ENCODE data around the gene GAREM1.
"Not testable (repeated sequence)": the region's sequence is repeated elsewhere in the genome, so short reads cannot be mapped to it uniquely, and the experiment has no call there.

Gene GAREM1

GRCh38 chr18:32371384-32371783, 99.3 kb downstream of the GAREM1 start:
- DNase-seq (ENCODE audit: low spot score), result no peak

GRCh38 chr18:32368991-32369390, 101.7 kb downstream of the GAREM1 start:
- no peak for DNase-seq (ENCODE audit: low spot score)

DNA sequence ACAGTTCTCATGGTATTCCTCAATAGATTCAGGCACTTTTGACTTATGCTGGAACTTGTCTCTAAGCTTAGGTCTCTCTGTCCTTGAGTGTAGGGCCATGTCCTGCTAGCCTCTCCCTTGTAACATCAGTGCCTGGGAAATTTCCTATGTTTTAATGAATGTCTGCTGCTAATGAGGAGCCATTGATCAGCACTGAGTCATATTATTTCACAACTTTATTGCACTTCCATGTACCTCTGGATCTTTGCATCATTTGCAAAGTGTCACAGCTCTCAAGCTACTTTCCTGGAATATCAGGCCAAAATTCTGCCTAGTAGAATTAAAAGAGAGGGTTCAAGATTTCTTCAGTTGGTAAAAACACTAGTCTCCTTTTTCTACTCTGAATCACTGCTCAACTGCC, 102.5 kb downstream of the GAREM1 start:
- no peak for DNase-seq (ENCODE audit: low spot score)

DNA sequence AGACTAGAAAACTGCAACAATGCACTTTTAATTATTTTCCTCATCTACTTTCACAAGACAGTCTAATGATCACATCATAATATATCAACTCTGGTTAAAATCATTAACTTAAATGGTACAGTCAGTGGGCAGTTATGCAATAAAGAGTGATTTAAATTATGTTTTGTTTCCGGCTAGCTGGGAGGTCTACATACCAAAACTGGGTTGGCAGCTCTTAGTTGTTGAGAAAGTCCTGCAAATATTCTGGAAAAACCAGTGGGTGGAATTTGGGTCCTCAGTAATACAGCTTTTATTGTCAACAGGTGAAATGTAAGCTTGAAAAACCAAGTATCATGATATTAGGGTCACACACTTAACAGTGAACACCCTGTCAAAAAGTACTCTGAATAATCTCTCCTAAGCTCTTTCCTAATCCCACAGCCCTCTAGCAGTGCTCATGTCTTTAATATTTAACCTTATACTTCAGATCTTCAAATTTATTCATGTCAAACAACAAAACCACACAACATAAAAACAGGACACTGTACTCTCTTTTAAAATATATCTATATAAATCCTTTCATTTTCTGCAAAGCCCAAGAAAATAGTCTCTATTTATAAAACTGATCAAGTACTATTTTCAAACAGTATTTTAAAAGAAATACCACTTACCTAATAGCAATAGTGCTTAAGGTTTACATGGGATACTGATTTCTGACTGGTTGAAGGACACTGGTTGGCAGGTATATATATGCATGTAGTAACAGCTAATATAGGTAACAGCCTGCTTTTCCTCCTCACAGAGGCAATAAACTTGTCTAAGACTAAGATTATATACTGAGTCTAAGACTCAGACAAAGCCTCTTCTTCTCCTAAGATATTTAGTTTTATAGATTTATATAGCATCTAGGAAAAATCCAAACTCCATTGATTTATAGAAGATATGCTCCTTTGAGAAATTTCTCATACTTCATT, 103.8 kb downstream of the GAREM1 start:
- no peak for DNase-seq (ENCODE audit: low spot score)

- DNase-seq (ENCODE audit: low spot score), result no peak
These were observed 108.2 kb downstream of the GAREM1 start for GRCh38 chr18:32362484-32362883.

GRCh38 chr18:32360682-32361345, 109.9 kb downstream of the GAREM1 start:
- DNase-seq (ENCODE audit: low spot score), result no peak

DNA sequence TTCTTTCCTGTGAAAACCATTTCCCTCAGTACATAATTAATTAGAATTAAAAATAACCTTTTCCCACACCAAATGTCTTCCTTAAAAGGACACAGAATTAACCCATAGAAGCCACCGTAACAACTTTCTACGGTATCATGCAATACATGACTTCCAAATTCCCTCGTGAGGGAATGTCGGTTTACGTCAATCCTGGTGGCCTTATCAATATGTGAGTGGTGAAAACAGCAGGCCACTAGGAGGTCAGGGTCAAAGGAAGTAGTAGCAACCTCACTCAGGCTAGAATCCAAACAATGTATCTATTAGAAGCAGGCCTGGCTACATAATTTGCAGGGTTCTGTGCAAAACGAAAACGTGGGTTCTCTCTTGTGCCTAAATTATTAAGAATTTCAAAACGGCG, 112.2 kb downstream of the GAREM1 start:
- DNase-seq (ENCODE audit: low spot score), result no peak

GRCh38 chr18:32358075-32358474, 112.6 kb downstream of the GAREM1 start:
- DNase-seq (ENCODE audit: low spot score), result no peak

- no peak for DNase-seq (ENCODE audit: low spot score)
These were observed 114.8 kb downstream of the GAREM1 start for GRCh38 chr18:32355896-32356295.

- no peak for DNase-seq (ENCODE audit: low spot score)
These were observed 116.2 kb downstream of the GAREM1 start for GRCh38 chr18:32354518-32354917.

GRCh38 chr18:32353257-32353656, 117.4 kb downstream of the GAREM1 start:
- DNase-seq (ENCODE audit: low spot score), result no peak

GRCh38 chr18:32351032-32351431, 119.7 kb downstream of the GAREM1 start:
- DNase-seq (ENCODE audit: low spot score), result no peak

- DNase-seq (ENCODE audit: low spot score), result no peak
These were observed 120.8 kb downstream of the GAREM1 start for GRCh38 chr18:32349728-32350395.

DNA sequence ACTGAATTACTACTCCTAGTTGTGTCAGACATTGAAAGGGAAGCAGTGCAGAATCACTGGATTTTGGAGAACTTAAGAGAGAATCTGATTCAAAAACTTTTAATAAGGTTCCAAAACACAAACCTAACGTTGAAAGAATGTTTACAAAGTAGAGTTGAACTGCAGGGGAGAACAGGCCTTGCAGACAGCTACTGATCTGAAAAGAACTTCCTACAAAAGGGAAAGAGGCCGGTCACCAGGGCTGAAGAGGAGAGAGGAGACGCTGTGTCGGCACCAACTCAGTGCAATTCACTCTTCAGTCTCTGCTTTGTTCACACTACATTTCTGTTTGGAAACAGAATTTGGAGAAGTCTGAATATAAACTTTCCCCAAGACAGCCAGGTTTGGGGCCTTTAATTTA, 124.0 kb downstream of the GAREM1 start:
- DNase-seq (ENCODE audit: low spot score), result no peak

- no peak for DNase-seq (ENCODE audit: low spot score)
These were observed 127.0 kb downstream of the GAREM1 start for GRCh38 chr18:32343634-32344033.

GRCh38 chr18:32341112-32341511, 129.6 kb downstream of the GAREM1 start:
- DNase-seq (ENCODE audit: low spot score), result not testable (repeated sequence)

DNA sequence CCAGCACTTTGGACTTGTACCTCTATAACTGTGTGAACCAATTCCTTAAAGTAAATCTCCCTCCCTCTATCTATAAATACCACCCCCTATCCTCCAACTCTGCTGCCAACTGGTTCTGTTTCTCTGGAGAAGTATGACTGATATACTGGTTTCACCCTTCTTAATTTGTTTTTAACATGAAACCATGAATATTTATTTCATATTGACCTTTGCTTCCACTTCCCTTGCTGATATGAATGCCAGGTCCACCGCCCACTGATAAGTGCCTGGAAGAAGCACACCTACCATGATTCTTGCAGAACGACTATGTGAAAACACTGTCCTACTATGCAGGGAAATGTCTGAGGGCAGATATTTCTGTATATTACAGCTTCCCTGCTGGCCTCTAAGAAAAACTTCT, 131.6 kb downstream of the GAREM1 start:
- DNase-seq (ENCODE audit: low spot score), result no peak

DNA sequence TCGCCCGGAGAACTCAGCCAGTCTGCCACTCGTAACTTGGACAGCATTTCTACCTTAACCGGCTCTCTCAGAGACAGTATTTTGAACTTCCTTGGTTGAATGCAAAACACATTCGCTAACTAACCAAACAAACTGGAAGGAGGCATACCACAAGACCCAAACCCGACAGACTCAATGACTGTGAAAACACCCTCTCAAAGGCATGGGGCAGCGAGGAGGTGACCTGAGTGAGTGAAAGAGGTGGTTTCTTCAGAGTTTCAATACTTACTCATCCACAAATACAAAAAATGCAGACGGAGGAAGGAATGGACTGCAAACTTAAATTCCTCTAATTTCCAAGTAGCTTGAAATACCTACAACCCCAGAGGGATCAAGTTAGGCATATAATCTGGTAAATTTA, 132.9 kb downstream of the GAREM1 start:
- DNase-seq (ENCODE audit: low spot score), result no peak

- no peak for DNase-seq (ENCODE audit: low spot score)
These were observed 133.3 kb downstream of the GAREM1 start for GRCh38 chr18:32337347-32337746.

- DNase-seq (ENCODE audit: low spot score), result no peak
These were observed 135.5 kb downstream of the GAREM1 start for GRCh38 chr18:32335228-32335627.

DNA sequence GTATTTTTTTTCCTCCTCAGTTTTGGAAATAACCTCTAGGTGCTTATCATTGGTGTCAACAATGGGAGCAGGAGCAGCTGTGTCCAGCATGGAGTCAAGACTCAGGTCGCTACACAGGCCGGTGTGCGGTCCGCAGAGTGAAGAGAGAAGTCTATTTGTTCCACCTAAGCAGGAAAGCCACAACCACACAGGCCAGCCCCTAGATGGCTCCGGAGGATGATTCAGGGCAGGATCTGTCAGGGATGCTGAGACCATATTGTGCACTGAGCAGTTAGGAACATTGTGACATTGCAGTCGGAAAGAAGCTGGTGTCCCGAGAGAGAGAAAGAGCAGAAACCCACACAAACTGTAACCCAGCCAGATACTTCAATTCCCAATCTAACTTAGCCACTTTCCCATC, 136.9 kb downstream of the GAREM1 start:
- DNase-seq (ENCODE audit: low spot score), result no peak

DNA sequence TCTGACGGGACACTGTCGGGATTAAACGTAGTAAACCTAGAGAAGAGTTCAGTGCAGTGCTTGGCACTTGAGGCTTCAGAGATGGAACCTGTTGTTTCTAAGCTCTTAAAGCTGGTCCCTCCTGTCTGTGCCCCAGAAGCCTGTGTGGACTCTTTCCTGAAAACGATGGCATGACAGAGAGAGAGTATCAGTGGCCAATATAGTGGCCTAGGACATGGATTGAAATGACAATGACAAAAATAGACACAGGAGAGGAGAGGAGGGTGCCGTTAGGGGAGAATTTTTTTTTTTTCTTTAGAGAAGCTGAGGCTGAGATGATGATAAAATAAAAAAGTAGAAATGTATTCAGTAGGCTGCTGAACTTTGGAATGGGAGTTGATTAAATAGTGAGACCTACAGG, 138.0 kb downstream of the GAREM1 start:
- no peak for DNase-seq (ENCODE audit: low spot score)

GRCh38 chr18:32328974-32329373, 141.7 kb downstream of the GAREM1 start:
- no peak for DNase-seq (ENCODE audit: low spot score)

Measured in CD4-positive, alpha-beta T cell treated with Interleukin-15 for 4 hours (primary cell).